Adrenal gland (tissue), 5 donors: ENCODE data around the gene NLRC5.

Source experiments
- POLR2A ChIP-seq, 2 donors: fragments of 450-650 bp; IDR thresholded peaks; one replicate each; pipeline ENCODE4 v1.6.1; 2017; ENCODE audit warnings: antibody characterized with exemption in 2 of 2, mild to moderate bottlenecking in 2 of 2, moderate library complexity in 1 of 2
- TF ChIP-seq, protein P1 (sequence below), 6 experiments: fragments of 450-650 bp in 4 of 6; fragments of 200-600 bp in 2 of 6; sonication (generic) in 1 of 6; IDR thresholded peaks; 1 replicate in 5 of 6; 2 replicates in 1 of 6; pipeline versions ENCODE4 v1.5.1 to v1.8.0; 2016 to 2021; ENCODE audit warnings: antibody characterized with exemption in 6 of 6, mild to moderate bottlenecking in 2 of 6, moderate library complexity in 1 of 6
- donor health status: DM: no; HTN: no; CAD: no.

DNA sequence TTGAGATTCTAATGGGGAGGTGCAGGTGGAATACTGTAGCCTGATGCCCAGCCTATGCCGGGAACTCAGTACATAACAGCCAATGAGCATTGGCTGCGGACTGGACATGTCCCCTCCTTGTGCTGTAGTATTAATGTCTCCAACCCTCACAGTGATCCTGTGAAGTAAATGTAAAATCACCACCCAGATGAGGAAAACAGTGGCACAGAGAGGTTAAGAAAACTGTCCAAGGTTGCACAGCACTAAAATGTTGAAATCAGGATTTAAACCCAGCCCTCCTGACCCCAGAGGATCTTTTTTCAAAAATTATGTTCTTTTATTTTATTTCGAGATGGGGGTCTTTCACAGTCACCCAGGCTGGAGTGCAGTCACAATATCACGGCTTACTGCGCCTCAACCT lies 7.9 kb downstream of the NLRC5 start:
- TF ChIP-seq POLR2A (IDR thresholded peaks at IDR 0.05) = no peak
- TF ChIP-seq, protein P1, sequence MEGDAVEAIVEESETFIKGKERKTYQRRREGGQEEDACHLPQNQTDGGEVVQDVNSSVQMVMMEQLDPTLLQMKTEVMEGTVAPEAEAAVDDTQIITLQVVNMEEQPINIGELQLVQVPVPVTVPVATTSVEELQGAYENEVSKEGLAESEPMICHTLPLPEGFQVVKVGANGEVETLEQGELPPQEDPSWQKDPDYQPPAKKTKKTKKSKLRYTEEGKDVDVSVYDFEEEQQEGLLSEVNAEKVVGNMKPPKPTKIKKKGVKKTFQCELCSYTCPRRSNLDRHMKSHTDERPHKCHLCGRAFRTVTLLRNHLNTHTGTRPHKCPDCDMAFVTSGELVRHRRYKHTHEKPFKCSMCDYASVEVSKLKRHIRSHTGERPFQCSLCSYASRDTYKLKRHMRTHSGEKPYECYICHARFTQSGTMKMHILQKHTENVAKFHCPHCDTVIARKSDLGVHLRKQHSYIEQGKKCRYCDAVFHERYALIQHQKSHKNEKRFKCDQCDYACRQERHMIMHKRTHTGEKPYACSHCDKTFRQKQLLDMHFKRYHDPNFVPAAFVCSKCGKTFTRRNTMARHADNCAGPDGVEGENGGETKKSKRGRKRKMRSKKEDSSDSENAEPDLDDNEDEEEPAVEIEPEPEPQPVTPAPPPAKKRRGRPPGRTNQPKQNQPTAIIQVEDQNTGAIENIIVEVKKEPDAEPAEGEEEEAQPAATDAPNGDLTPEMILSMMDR (IDR thresholded peaks at IDR 0.05) = no peak
